ENCODE data around the gene ARID1B. TPM values are rescaled to one million over a fixed set of nuclear protein-coding genes. Genes with fewer than 3 reads are reported as not detected.

ARID1B gene
- total RNA-seq, 5 donors from 2014 or later (not counting 1 experiment from before 2014, with no cell fraction given): 103 to 161 (median 108) TPM

DNA sequence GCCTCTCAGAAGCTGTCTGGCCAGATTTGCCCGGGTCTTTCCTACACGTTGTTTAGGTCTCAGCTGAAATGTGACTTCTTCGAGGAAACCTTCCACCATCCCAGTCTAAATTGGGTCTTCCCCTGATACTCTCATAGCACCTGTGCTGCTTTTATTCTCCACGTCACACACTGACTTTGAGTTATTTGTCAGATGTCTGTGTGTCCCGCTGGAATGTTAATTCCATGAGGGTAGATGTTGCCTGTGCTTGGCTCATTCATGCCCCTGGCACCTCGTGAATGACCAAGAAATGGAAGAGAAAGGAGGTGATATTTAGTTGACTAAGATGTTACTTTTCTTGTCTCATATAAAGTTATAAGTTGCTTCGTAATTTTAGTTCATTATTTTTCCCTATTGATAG, 348.4 kb downstream of the ARID1B start:
- no peak for ATAC-seq (replicated peaks in 1 of 4)
- peaks cover 19% of the 10 kb centered on the region for H3K36me3 Mint-ChIP-seq
- no peaks in the 10 kb centered on the region for H3K9me3 ChIP-seq
- no peak for DNase-seq
- H3K36me3 ChIP-seq (ENCODE audit: control insufficient read depth in 2 of 2, extremely low read depth in 1 of 2, insufficient read depth in 1 of 2, low read length in 1 of 2): peaks cover 0 to 9% of the 10 kb centered on the region in 2 donors
- WGBS (ENCODE audit: insufficient coverage): no CpG with 5 or more reads among the region's 7 CpGs
- H3K4me1 Mint-ChIP-seq: peaks cover 12 to 22% (median 20%) of the 10 kb centered on the region in 3 donors
- no peak overlapping the region for H3K4me3 ChIP-seq (ENCODE audit: control insufficient read depth in 1 of 2, extremely low read depth in 1 of 2, low read length in 1 of 2)
- H3K27ac Mint-ChIP-seq: no peak overlapping the region
- no peaks in the 10 kb centered on the region for H3K27me3 ChIP-seq (replicated peaks in 1 of 2; ENCODE audit: control insufficient read depth in 2 of 2, extremely low read depth in 1 of 2, insufficient read depth in 2 of 2, low read length in 1 of 2)
- H3K4me1 ChIP-seq (ENCODE audit: control insufficient read depth in 1 of 2, extremely low read depth in 1 of 2, insufficient read depth in 2 of 2, low read length in 2 of 2): peaks cover 0 to 2% of the 10 kb centered on the region in 2 experiments
- H3K4me3 Mint-ChIP-seq: no peak overlapping the region
- ChIA-PET POLR2A (no interaction called here), CTCF (no interaction called here)
- no peak overlapping the region for H3K27ac ChIP-seq (ENCODE audit: low read length)
- H3K27me3 Mint-ChIP-seq: no peaks in the 10 kb centered on the region
- H3K9me3 Mint-ChIP-seq: no peaks in the 10 kb centered on the region

DNA sequence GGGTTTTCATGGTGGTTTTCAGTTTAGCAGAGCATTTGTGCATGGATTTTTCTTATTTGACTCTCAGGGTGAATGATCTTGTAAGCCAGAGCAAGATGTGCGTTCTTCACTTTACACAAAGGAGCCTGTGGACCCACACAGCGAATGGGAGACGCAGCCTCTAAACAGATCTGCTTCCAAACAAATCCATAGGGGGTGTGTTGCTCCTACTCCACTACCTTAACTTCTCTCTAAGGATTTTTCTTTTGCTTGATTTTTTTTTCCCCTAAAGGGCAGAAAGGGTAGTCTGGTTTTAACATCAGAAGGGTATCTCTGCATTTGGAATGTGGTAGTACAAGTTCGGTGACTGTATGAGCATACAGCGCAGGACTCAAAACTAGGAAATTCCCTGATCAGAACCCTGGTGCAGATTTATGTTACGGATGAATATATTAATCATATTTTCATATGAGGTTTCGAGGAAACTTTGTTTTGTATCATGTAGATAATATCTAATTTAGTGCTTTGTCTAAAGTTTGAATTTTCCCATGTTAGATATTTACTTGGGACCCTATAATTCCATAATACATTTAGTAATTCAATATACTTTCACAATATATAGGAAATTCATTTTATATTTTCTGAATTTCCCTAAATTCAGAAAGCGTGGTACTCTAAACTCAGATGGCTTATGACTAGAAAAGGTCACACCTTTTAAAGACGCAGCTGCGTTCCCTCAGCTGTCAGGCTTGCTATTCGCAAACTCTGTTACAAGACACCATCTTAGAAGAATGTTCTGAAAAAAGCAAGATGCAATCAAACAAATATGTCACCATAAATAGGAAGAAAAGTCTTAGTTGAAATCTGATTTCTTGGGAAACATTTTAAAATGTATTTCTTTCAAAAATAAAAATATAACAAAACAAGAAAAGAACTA, 349.3 kb downstream of the ARID1B start:
- H3K27me3 Mint-ChIP-seq: no peaks in the 10 kb centered on the region
- Histone ChIP-seq H3K4me1 (ENCODE audit: control insufficient read depth in 1 of 2, extremely low read depth in 1 of 2, insufficient read depth in 2 of 2, low read length in 2 of 2) (peaks cover 0 to 2% of the 10 kb centered on the region in 2 experiments), H3K27ac (ENCODE audit: low read length) (no peak overlapping the region), H3K36me3 (ENCODE audit: control insufficient read depth in 2 of 2, extremely low read depth in 1 of 2, insufficient read depth in 1 of 2, low read length in 1 of 2) (peaks cover 0 to 9% of the 10 kb centered on the region in 2 donors), H3K4me3 (ENCODE audit: control insufficient read depth in 1 of 2, extremely low read depth in 1 of 2, low read length in 1 of 2) (no peak overlapping the region), H3K27me3 (replicated peaks in 1 of 2; ENCODE audit: control insufficient read depth in 2 of 2, extremely low read depth in 1 of 2, insufficient read depth in 2 of 2, low read length in 1 of 2) (no peaks in the 10 kb centered on the region), H3K9me3 (no peaks in the 10 kb centered on the region)
- ATAC-seq (replicated peaks in 1 of 4) (no peak), DNase-seq (no peak)
- no peak overlapping the region for H3K27ac Mint-ChIP-seq
- peaks cover 12 to 22% (median 16%) of the 10 kb centered on the region in 3 donors for H3K4me1 Mint-ChIP-seq
- CTCF ChIA-PET: no interaction called here
- H3K9me3 Mint-ChIP-seq: no peaks in the 10 kb centered on the region
- no peak overlapping the region for H3K4me3 Mint-ChIP-seq
- POLR2A ChIA-PET: no interaction called here
- peaks cover 28% of the 10 kb centered on the region for H3K36me3 Mint-ChIP-seq
- 100% methylated on average over 1 of the region's 11 CpGs for WGBS (ENCODE audit: insufficient coverage)

DNA sequence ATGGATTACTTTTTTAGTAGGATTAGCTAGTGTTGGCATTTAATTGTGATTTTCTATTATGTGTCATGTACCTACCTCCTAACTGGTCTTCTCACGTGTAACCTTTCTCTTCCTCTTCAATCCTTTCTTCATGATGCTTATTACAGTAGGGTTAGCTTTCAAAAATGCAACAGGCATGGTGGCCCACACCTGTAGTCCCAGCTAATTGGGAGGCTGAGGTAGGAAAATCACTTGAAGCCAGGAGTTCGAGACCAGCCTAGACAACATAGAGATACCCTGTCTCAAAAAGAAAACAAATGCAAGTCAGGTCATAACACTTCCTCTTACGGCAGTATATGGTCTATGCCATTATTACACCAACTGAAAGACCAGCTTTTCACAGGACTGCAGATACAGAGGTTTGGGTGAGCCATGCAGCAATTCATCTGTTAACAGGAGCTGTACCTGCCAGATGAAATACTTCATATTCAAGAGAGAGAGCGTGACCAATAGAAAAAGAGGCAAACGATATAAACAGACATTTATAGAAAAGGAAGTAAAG, 351.1 kb downstream of the ARID1B start:
- H3K4me1 ChIP-seq (ENCODE audit: control insufficient read depth in 1 of 2, extremely low read depth in 1 of 2, insufficient read depth in 2 of 2, low read length in 2 of 2): peaks cover 0 to 2% of the 10 kb centered on the region in 2 experiments
- H3K27me3 ChIP-seq (replicated peaks in 1 of 2; ENCODE audit: control insufficient read depth in 2 of 2, extremely low read depth in 1 of 2, insufficient read depth in 2 of 2, low read length in 1 of 2): no peaks in the 10 kb centered on the region
- peaks cover 0 to 18% of the 10 kb centered on the region in 2 donors for H3K36me3 ChIP-seq (ENCODE audit: control insufficient read depth in 2 of 2, extremely low read depth in 1 of 2, insufficient read depth in 1 of 2, low read length in 1 of 2)
- Mint-ChIP-seq H3K27me3 (no peaks in the 10 kb centered on the region), H3K27ac (peak overlapping the region in 1 of 2 donors; percentile 24), H3K9me3 (no peaks in the 10 kb centered on the region), H3K4me1 (peaks cover 16 to 22% (median 17%) of the 10 kb centered on the region in 3 donors), H3K36me3 (peaks cover 35% of the 10 kb centered on the region), H3K4me3 (no peak overlapping the region)
- ChIA-PET POLR2A (interaction anchor here (0.6 kb wide), 2 partner anchors 24 to 59 kb away, joined by 3 to 4 read pairs; no protein-coding TSS in a partner anchor), CTCF (interaction anchor here (0.6 to 0.8 kb wide), 4 partner anchors 10 to 1801 kb away, joined by 3 to 4 read pairs (median 3); no protein-coding TSS in a partner anchor)
- H3K27ac ChIP-seq (ENCODE audit: low read length): no peak overlapping the region
- WGBS (ENCODE audit: insufficient coverage): 100% methylated on average over 1 of the region's 5 CpGs
- no peak overlapping the region for H3K4me3 ChIP-seq (ENCODE audit: control insufficient read depth in 1 of 2, extremely low read depth in 1 of 2, low read length in 1 of 2)
- DNase-seq (no peak), ATAC-seq (replicated peaks in 1 of 4) (no peak)
- H3K9me3 ChIP-seq: no peaks in the 10 kb centered on the region

DNA sequence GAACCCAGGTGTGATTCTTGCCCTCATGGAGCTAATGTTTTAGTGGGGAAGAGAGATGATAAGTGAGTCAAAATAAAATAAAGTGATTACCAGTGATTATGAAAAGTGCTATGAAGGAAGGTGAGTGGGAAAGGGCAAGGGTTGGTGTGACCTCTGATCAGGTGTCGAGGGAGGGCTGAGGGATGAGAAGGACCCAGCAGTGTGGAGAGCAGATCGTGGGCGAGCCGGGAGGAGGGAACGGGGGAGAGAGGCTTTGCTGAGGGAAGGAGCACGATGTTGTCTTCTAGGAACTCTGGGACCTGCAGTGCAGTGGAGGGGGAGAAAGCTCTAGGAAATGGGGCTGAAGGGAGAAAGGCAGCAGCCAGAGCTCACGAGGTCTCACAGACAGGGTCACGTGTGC, 354.1 kb downstream of the ARID1B start:
- Mint-ChIP-seq H3K27me3 (no peaks in the 10 kb centered on the region), H3K4me3 (no peak overlapping the region), H3K36me3 (peaks cover 43% of the 10 kb centered on the region), H3K4me1 (peaks cover 7 to 17% (median 9%) of the 10 kb centered on the region in 3 donors), H3K9me3 (no peaks in the 10 kb centered on the region), H3K27ac (no peak overlapping the region)
- peaks cover 3 to 38% of the 10 kb centered on the region in 2 donors for H3K36me3 ChIP-seq (ENCODE audit: control insufficient read depth in 2 of 2, extremely low read depth in 1 of 2, insufficient read depth in 1 of 2, low read length in 1 of 2)
- no peak overlapping the region for H3K4me3 ChIP-seq (ENCODE audit: control insufficient read depth in 1 of 2, extremely low read depth in 1 of 2, low read length in 1 of 2)
- ATAC-seq (replicated peaks in 1 of 4) (no peak), DNase-seq (no peak)
- no peak overlapping the region for H3K27ac ChIP-seq (ENCODE audit: low read length)
- no peaks in the 10 kb centered on the region for H3K27me3 ChIP-seq (replicated peaks in 1 of 2; ENCODE audit: control insufficient read depth in 2 of 2, extremely low read depth in 1 of 2, insufficient read depth in 2 of 2, low read length in 1 of 2)
- H3K9me3 ChIP-seq: no peaks in the 10 kb centered on the region
- ChIA-PET POLR2A (no interaction called here), CTCF (no interaction called here)
- WGBS (ENCODE audit: insufficient coverage): 85% methylated on average over 8 of the region's 8 CpGs
- no peaks in the 10 kb centered on the region for H3K4me1 ChIP-seq (ENCODE audit: control insufficient read depth in 1 of 2, extremely low read depth in 1 of 2, insufficient read depth in 2 of 2, low read length in 2 of 2)

DNA sequence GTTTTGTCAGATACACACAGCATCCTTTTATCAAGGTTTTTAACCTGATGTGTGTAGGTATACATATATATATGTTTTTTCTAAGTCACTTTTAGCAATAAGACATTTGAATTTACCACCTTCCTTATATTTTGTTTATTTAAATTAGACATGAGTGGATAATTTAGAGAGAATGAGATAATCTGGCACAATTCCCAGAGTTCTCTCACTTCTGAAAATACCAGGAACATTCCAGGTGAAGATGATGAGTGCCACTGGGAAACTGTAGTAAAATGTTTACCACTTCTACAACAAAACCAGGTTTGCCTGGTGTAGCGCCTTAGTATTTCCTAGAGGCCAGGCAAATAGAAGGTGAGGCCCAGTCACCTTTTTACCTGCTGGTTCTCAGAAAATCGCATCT, 356.7 kb downstream of the ARID1B start:
- no peaks in the 10 kb centered on the region for H3K9me3 ChIP-seq
- no peak overlapping the region for H3K27ac ChIP-seq (ENCODE audit: low read length)
- peaks cover 3 to 38% of the 10 kb centered on the region in 2 donors for H3K36me3 ChIP-seq (ENCODE audit: control insufficient read depth in 2 of 2, extremely low read depth in 1 of 2, insufficient read depth in 1 of 2, low read length in 1 of 2)
- ChIA-PET CTCF (no interaction called here), POLR2A (no interaction called here)
- Mint-ChIP-seq H3K4me3 (no peak overlapping the region), H3K27ac (no peak overlapping the region), H3K27me3 (no peaks in the 10 kb centered on the region), H3K4me1 (peaks cover 0 to 10% (median 5%) of the 10 kb centered on the region in 3 donors), H3K9me3 (no peaks in the 10 kb centered on the region), H3K36me3 (peaks cover 38% of the 10 kb centered on the region)
- H3K4me1 ChIP-seq (ENCODE audit: control insufficient read depth in 1 of 2, extremely low read depth in 1 of 2, insufficient read depth in 2 of 2, low read length in 2 of 2): no peaks in the 10 kb centered on the region
- 100% methylated on average over 1 of the region's 2 CpGs for WGBS (ENCODE audit: insufficient coverage)
- DNase-seq (no peak), ATAC-seq (replicated peaks in 1 of 4) (no peak)
- H3K27me3 ChIP-seq (replicated peaks in 1 of 2; ENCODE audit: control insufficient read depth in 2 of 2, extremely low read depth in 1 of 2, insufficient read depth in 2 of 2, low read length in 1 of 2): no peaks in the 10 kb centered on the region
- H3K4me3 ChIP-seq (ENCODE audit: control insufficient read depth in 1 of 2, extremely low read depth in 1 of 2, low read length in 1 of 2): no peak overlapping the region

DNA sequence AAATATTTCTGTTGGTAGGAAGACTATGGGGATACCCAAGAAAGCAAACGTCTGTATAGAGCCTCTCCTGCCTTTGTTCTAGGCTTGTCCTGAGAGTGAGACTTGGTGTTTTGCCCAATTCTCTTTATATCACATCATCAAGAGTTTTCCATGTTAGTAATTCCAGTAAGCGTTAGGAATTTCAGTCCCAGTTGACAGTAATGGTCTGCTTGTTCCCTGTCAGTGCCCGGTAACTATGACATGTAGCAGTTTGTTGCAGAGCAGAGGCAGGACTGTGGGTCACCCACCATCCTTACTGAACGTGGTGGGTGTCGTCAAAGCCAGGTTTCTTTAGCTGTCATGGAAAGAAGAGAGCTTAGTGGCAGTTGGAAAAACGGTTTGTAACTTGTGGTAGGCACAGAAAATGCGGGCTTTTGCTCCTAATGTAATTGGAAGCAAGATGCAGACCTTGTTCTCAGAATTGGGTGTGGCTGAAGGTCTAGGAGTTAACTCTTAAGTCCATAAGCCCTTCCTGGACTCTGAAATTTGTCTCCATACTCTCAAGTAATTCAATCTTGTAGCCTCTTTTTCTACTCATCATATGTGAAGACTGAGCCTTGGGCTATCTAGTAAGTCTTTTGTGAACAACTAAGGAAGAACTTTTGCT, 357.3 kb downstream of the ARID1B start:
- POLR2A ChIA-PET: no interaction called here
- Histone ChIP-seq H3K4me3 (ENCODE audit: control insufficient read depth in 1 of 2, extremely low read depth in 1 of 2, low read length in 1 of 2) (no peak overlapping the region), H3K27me3 (replicated peaks in 1 of 2; ENCODE audit: control insufficient read depth in 2 of 2, extremely low read depth in 1 of 2, insufficient read depth in 2 of 2, low read length in 1 of 2) (no peaks in the 10 kb centered on the region), H3K9me3 (no peaks in the 10 kb centered on the region), H3K27ac (ENCODE audit: low read length) (no peak overlapping the region), H3K36me3 (ENCODE audit: control insufficient read depth in 2 of 2, extremely low read depth in 1 of 2, insufficient read depth in 1 of 2, low read length in 1 of 2) (peaks cover 3 to 41% of the 10 kb centered on the region in 2 donors), H3K4me1 (ENCODE audit: control insufficient read depth in 1 of 2, extremely low read depth in 1 of 2, insufficient read depth in 2 of 2, low read length in 2 of 2) (no peaks in the 10 kb centered on the region)
- Mint-ChIP-seq H3K27me3 (no peaks in the 10 kb centered on the region), H3K4me3 (no peak overlapping the region), H3K36me3 (peaks cover 38% of the 10 kb centered on the region), H3K27ac (peak overlapping the region in 1 of 2 donors; percentile 6), H3K9me3 (no peaks in the 10 kb centered on the region), H3K4me1 (peaks cover 0 to 5% (median 1%) of the 10 kb centered on the region in 3 donors)
- DNase-seq (no peak), ATAC-seq (replicated peaks in 1 of 4) (no peak)
- WGBS (ENCODE audit: insufficient coverage): 84% methylated on average over 5 of the region's 7 CpGs
- CTCF ChIA-PET: no interaction called here

Data from T-cell (primary cell).